ENCODE measurements around the gene IREB2.

DNA sequence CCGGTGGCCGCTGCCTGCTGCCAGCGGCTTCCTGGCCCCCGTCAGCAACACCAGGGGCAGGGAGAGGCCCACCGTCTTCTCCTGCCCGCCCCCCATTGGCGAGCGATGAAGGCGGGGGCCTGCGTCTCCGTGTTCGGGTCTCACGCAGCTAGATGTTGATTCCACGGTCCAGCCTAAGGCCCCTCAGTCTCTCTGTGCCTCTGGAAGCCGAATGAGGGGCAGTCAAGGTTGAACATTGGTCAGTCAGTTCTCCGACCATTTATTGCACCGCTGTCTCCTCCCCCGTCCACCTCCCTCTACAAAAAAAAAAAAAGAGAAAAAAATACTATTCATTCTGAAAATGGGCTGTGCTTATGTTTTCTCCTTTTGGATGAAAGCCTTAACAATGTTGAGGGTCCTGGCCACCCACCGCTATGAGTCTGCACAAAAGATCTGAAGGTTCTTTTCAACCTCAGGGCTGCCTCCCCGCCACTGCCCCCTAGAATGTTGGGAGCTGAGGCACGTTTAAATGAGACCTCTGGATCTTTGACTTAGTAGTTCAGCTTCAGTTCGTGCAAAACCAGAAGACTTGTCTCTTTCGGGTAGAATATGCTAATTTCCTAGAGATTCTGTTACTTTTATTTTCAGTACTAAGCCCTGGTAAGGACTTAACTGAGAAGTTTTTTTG is 736 bp downstream of the IREB2 start:
- TF ChIP-seq, protein P1, sequence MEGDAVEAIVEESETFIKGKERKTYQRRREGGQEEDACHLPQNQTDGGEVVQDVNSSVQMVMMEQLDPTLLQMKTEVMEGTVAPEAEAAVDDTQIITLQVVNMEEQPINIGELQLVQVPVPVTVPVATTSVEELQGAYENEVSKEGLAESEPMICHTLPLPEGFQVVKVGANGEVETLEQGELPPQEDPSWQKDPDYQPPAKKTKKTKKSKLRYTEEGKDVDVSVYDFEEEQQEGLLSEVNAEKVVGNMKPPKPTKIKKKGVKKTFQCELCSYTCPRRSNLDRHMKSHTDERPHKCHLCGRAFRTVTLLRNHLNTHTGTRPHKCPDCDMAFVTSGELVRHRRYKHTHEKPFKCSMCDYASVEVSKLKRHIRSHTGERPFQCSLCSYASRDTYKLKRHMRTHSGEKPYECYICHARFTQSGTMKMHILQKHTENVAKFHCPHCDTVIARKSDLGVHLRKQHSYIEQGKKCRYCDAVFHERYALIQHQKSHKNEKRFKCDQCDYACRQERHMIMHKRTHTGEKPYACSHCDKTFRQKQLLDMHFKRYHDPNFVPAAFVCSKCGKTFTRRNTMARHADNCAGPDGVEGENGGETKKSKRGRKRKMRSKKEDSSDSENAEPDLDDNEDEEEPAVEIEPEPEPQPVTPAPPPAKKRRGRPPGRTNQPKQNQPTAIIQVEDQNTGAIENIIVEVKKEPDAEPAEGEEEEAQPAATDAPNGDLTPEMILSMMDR (conservative IDR thresholded peaks at IDR 0.05; ENCODE audit: low read length), result peak; percentile 71
- no peak for TF ChIP-seq EZH2phosphoT487 (IDR thresholded peaks at IDR 0.05; ENCODE audit: borderline replicate concordance, low read depth, low read length)

Measured in OCI-LY7 (cell line).